GM19395 (cell line): ENCODE results near the gene DYNC1LI2.

Experiments
- ATAC-seq: cut with Tn5 transposase; IDR thresholded peaks from one replicate; pipeline ENCODE4 v1.9.1; 2021; ENCODE audit warnings: mild to moderate bottlenecking, moderate library complexity; ENCODE audit not compliant: unreplicated experiment

The DYNC1LI2 gene

DNA sequence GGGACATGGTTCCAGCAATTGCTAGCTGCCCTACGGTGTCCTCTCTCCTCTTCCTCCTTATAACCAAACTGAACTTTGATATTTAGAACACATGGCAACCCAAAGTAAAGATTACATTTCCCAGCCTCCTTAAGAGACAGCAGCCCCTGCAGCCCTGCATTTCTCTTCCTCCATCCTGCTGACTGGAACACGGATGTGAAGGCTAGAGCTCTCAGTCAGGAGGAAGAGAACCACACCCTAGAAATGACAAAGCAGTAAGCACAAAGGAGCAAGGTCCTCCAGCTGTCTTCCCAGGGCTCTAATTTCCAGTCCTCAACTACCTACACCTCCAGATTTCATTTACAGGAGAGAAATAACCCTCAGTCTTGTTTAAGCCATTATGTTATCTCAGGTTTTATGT lies 10.9 kb downstream of the DYNC1LI2 start:
- ATAC-seq = no peak

DNA sequence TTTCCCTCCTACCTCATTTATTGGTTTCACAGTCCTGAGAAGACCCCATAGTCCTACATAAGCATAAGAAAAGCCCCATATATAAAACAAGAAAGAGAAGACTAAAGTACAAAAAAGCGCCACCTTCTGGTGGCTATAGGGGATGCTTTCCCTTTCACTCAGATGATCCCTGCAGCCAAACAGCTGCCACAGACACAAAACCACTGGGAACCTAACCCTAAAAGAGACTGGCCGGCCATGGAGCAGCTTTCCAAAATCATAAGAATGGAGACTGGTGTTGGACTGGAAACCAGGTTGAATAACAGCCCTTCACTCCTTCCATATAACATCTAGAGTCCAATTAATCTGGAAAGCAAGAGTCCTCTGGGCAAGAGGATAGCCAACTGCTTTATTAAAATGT lies 11.4 kb downstream of the DYNC1LI2 start:
- no peak for ATAC-seq

DNA sequence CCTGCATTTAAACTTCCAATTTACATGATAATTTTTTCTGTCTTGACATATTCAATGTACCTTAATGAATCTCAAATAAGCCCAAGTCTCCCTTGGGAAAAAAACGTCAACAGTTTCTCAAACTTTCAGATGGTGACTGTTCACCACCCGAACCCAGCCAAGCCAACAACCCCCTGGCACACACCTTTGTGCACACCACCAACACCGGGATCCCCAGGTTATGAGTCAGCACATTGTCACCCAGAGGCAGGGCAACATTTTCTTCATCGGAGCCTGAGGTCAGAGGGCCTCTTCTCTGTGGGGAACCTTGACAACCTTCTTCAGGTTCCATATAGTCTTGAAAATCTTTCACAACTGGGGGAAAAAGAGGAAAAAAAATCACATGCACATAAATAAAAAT lies 15.5 kb downstream of the DYNC1LI2 start:
- ATAC-seq = no peak

DNA sequence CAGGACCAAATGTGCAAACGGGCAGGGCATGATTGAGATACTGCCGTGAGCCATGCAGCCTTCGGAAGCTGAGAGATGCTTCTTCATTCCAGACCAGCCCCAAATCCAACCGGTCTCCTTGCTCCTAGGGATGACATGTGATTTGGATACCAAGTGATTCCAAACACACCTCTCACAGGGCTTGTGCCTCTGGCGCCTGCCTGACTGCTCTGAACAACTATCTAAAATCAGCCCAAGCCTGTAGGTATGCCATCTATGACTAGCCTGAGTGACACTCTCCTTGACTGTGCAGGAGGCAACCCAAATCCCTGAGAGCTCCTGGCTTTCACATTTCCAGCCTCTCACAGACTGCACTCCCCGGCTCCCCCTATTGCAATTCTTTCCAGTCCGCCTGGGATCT lies 20.3 kb downstream of the DYNC1LI2 start:
- ATAC-seq = no peak

DNA sequence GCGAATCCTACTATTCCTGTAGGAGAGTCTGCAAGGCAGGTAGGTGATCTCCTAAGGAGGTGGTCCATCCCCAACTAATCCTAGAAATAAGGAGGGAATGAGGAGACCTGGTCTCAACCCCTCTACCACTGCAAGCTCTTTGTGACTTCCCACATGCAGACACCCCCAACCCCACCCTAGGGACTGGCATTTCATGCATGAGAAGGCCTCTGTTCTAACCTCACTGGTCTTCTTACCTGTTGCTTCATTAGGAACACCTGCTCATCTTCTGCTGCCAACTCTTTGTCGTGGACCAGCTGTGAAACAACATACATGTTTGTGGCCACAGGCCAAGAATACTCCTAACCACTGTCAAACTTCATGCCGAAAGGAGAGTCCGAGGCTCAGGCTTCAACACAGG lies 22.6 kb downstream of the DYNC1LI2 start:
- ATAC-seq = no peak

DNA sequence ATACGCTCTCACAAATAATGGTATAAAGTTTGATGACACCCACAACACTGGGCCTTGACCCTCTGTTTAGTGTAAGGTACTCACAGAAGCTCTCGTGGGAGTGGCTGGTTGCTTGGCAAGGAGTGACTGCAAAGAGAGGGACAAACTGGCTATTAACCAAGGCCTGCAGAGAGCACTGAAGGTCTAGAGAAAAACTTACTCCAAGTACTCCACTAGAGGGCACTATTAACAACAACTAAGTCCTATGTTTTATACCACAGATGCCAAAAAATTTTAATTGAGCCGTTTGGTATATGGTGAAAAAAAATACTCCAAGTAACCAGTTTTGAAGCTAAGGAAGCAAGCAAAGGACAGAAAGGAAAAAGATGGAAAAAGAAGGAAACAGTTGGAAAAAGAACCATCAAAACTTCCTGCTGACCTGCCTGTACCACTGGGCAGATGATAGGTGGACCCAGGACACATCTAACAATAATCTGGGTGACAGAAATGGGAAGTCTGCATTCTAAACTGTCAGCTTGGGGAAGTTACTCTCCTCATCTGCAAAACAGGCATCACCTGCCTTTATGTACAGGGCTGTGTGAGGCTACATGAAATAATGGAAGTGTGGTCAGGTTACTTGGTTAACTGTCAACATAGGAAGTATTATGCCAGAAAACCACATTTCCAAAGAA lies 23.2 kb downstream of the DYNC1LI2 start:
- ATAC-seq = no peak

GRCh38 chr16:66720766-66721165 lies 30.6 kb downstream of the DYNC1LI2 start:
- no peak for ATAC-seq

- ATAC-seq = no peak
Measured at GRCh38 chr16:66719246-66719645, 32.2 kb downstream of the DYNC1LI2 start.

DNA sequence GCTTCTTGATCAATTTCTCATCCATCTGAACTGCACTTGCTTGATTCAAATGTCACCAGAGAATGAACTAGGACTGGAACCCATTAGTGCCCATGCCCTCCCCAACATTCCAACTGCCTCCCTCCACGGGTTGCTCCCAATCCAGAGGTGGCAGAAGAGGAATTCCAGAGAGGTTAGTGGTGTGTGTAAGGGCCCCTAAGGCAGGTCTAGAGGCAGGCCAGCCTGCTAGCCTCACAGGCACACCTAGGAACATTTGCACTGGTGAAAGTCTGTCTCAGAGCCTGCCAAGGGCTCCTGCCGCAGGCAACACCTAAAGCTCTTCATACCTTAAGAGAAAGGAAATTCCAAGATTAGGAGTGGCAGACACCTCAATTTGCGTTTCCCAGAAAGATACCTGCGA lies 33.6 kb downstream of the DYNC1LI2 start:
- no peak for ATAC-seq

GRCh38 chr16:66717112-66717675 lies 34.2 kb downstream of the DYNC1LI2 start:
- no peak for ATAC-seq

DNA sequence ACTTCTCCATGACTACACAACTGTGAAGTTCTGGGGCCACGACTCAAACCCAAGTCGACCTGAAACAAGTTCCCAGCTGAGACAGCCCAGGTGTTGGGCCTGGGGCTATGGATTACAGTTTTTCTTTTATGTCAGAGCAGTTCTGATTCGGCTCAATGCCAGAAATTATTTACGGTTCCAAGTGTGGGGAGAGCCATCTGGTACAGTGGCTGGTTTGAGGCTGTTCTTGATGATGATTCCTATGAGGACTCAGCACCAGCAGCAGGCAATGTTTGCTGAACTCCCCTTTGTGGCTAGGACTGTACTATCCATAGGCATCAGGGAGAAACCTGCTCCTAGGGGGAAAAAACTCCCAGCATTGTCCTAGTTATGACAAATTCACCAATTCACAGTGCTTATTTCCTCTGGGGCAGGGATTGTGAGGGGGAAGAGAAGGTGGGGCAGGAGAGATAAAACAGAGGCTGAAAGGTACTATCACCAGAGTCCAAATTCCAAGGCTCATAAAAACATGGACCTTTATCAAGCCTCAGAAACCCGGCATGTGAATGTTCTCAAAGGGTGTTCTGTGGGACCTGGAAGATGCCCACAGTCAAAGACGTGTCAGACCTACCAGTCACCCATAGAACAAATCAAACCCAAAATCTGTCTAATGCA lies 36.6 kb downstream of the DYNC1LI2 start:
- ATAC-seq = no peak

DNA sequence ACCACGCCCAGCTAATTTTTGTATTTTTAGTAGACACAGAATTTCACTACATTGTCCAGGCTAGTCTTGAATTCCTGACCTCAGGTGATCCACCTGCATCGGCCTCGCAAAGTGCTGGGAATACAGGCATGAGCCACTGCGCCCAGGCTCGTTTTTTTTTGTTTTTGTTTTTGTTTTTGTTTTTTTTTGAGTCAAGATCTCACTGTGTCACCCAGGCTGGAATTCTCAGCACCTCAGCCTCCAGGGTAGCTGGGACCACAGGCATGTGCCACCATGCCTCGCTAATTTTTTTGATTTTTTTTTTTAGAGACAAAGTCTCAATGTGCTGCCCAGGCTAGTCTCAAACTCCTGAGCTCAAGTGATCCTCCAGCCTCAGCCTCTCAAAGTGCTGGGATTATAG lies 37.3 kb downstream of the DYNC1LI2 start:
- no peak for ATAC-seq

- no peak for ATAC-seq
Measured at GRCh38 chr16:66713076-66713475, 38.3 kb downstream of the DYNC1LI2 start.

- no peak for ATAC-seq
Measured at GRCh38 chr16:66712512-66712911, 38.9 kb downstream of the DYNC1LI2 start.

- no peak for ATAC-seq
Measured at GRCh38 chr16:66711581-66711980, 39.8 kb downstream of the DYNC1LI2 start.

- no peak for ATAC-seq
Measured at GRCh38 chr16:66706506-66706880, 44.9 kb downstream of the DYNC1LI2 start.

DNA sequence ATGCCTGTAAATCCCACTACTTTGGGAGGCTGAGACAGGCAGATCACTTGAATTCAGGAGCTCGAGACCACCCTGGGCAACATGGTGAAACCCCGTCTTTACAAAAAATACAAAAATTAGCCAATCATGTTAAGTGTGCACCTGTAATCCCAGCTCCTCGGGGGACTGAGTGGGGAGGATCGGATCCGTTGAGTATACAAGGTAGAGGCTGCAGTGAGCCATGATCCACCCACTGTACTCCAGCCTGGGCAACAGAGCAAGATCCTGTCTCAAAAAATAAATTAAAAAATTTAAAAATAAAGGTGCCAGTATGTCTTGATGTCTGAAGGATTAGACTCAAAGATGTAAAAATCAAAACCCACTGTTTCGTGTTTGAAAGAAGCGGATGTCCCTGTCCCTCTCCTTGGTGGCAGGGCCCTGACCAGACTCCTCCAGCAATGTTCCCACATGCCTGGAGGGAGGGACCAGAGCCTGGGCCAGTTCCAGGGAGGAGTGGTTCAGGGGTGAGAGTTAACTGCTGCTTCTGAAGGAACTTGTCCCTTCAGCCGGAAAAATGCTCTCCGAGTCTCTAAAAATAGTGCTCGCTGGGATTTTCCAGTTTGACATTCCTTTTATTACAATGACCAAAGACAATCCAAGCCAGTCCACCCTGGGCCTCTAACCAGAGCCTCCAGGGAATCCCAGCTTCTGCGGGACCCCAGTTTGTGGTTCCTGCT lies 45.5 kb downstream of the DYNC1LI2 start:
- no peak for ATAC-seq

DNA sequence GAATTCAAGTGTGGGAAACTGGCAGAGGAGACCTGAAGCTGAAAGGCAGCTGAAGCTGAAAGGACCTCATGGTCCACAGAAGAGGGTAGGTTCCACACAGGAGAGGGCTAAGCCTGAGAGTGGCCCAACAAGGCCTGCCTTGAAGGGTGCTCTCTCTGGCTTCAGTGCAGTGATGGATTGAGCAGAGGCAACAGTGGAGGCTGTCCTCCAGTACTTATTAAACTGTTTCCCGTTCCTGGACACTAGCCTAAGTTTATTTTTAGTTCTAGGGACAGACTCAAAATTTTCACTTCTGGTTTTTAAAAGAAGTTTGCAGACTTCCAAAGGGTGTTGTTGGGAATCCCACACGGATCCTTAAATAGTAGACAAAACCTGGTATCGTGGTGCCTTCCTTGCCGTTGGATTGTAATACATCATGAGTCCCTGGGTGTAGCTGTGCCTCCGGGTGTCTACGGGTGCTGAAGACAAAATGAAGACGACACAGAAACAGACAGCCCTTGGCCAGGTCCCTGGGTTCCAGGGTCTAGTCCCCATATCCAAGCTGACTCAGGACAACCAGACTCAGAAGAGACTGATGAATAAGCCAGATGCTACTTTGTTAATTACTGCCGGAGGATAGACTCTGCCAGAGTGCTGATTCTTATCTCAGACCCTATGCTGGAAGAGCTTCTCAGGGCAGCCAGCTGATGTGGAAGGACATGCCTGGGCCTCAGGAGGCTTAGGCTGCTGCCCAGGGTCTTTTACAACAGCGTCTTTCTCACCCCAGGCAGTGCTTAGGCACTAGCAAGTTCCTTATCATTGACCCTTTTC lies 47.8 kb downstream of the DYNC1LI2 start:
- ATAC-seq = no peak

- no peak for ATAC-seq
Measured at GRCh38 chr16:66701516-66701915, 49.9 kb downstream of the DYNC1LI2 start.

GRCh38 chr16:66701026-66701425 lies 50.4 kb downstream of the DYNC1LI2 start:
- ATAC-seq = no peak

DNA sequence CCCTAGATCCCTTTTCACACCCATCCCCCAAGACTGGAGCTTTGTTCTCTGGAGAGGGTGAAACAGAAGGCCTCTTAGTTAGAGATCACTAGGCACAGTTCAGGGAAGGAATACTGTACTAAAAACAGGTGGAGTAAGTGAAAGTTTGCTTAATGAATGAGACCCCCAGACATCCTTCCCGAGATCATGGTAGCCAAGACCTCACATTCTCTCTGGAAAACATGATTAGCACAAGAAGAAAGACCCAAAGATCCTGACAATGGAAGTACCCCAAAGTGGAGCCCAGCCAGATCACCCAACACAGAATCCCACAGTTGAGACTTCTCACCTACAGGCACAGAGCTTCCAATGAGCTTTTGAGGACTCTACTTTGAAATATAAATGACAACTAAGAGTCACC lies 51.5 kb downstream of the DYNC1LI2 start:
- ATAC-seq = no peak
